ENCODE measurements around the gene CBFB. TPM values are rescaled to one million over a fixed set of nuclear protein-coding genes. Genes with fewer than 3 reads are reported as not detected.

CBFB gene
- total RNA-seq, 4 donors from 2014 or later, result 38.9 to 105 (median 96.5) TPM

DNA sequence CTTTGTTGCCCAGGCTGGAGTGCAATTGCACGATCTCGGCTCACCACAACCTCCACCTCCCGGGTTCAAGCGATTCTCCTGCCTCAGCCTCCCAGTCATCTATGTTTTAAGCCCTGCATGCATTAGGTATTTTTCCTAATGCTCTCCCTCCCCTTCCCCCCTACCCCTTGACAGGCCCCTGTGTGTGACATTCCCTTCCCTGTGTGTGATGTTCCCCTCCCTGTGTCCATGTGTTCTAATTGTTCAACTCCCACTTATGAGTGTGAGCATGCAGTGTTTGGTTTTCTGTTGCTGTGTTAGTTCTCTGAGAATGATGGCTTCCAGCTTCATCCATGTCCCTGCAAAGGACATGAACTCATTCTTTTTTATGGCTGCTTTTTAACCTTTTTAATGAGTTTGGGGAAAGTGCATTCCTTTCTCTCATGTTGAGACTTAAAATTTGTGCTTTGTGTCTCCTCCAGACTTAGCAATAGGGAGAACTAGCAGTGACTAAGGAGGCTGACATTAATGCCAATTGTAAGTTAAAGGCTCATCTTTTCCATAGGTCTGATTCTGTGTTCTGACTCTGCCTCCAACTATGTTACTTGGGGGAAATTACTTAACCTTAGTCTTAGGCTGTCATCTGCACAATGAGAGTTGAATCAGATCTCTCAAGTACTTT, 63.1 kb downstream of the CBFB start:
- H3K27ac ChIP-seq, result no peak overlapping the region
- ATAC-seq, result no peak
- intact Hi-C loops (cut with DNase I; ENCODE audit: low total_unique reads), result no loop called here

DNA sequence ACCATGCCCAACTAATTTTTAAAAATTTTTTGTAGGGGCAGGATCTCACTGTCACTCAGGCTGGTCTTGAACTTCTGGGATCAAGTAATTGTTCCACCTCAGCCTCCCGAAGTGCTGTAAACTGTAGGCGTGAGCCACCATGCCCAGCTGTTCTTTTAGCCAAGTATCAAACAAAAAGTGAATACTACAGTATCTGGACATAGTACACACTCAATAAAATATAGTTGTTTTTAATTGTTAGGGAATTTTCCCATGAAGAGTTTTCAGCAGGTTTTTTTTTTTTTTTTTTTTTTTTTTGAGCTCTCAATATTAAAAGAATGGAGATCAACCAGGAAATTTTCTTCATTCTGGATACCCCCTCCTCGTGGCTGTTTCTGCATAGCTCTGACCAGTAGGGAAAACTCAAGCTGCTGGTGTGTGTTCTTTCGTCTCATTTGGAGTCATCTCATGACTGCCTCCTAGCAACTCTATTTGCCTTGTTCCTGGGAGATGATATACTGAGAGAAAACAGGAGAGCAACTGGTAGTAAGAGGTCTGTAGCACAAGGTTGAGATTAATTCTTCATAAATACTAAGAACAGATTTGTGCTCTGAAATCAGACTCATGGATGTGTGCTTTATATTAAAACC, 64.3 kb downstream of the CBFB start:
- Histone ChIP-seq H3K4me3 (no peak overlapping the region), H3K27me3 (no peaks in the 10 kb centered on the region), H3K27ac (no peak overlapping the region), H3K4me1 (peaks cover 9 to 21% of the 10 kb centered on the region in 2 donors), H3K9me3 (no peaks in the 10 kb centered on the region), H3K36me3 (peaks cover 0 to 3% of the 10 kb centered on the region in 2 donors)
- no peak for ATAC-seq
- TF ChIP-seq POLR2A (IDR thresholded peaks at IDR 0.05) (no peak), CTCF (IDR thresholded peaks at IDR 0.05 in 4 of 5, conservative IDR thresholded peaks at IDR 0.05 in 1 of 5) (no peak)
- intact Hi-C loops (cut with DNase I; ENCODE audit: low total_unique reads) (no loop called here), in situ Hi-C loops (cut with MboI; ENCODE audit: low sequenced_read_pairs in 4 of 4) (no loop called here)
- DNase-seq, result no peak

More for the DNA sequence above, 63.1 kb downstream of the CBFB start:
- in situ Hi-C loops (cut with MboI; ENCODE audit: low sequenced_read_pairs in 4 of 4), result no loop called here
- no peak for DNase-seq
- H3K9me3 ChIP-seq, result no peaks in the 10 kb centered on the region
- TF ChIP-seq CTCF (IDR thresholded peaks at IDR 0.05 in 4 of 5, conservative IDR thresholded peaks at IDR 0.05 in 1 of 5) (no peak), POLR2A (IDR thresholded peaks at IDR 0.05) (no peak)
- peaks cover 13 to 27% of the 10 kb centered on the region in 2 donors for H3K4me1 ChIP-seq
- no peaks in the 10 kb centered on the region for H3K27me3 ChIP-seq
- no peak overlapping the region for H3K4me3 ChIP-seq
- H3K36me3 ChIP-seq, result peaks cover 0 to 3% of the 10 kb centered on the region in 2 donors

DNA sequence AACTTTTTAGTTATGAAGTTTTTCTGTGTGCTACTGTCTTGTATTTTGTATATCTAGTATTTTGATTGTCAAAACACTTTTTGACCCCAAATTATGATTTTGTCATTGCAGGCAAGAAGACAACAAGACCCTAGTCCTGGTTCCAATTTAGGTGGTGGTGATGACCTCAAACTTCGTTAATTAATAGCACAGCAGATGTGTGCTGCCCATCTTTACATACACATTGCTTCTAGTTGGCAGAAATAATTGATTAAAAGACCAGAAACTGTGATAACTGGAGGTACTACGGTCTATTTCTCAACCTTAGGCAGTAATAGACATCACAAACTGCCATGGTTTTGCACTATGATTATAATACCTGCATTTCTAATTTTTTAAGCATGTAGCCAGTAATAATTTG, 69.7 kb downstream of the CBFB start:
- TF ChIP-seq POLR2A (IDR thresholded peaks at IDR 0.05), result no peak
- no peak for TF ChIP-seq CTCF (IDR thresholded peaks at IDR 0.05 in 4 of 5, conservative IDR thresholded peaks at IDR 0.05 in 1 of 5)
- Histone ChIP-seq H3K36me3 (peaks cover 0 to 8% of the 10 kb centered on the region in 2 donors), H3K27me3 (no peaks in the 10 kb centered on the region), H3K27ac (no peak overlapping the region), H3K9me3 (no peaks in the 10 kb centered on the region), H3K4me3 (no peak overlapping the region), H3K4me1 (peaks cover 6 to 9% of the 10 kb centered on the region in 2 donors)
- DNase-seq, result no peak
- intact Hi-C loops (cut with DNase I; ENCODE audit: low total_unique reads) (no loop called here), in situ Hi-C loops (cut with MboI; ENCODE audit: low sequenced_read_pairs in 4 of 4) (no loop called here)
- ATAC-seq, result no peak

DNA sequence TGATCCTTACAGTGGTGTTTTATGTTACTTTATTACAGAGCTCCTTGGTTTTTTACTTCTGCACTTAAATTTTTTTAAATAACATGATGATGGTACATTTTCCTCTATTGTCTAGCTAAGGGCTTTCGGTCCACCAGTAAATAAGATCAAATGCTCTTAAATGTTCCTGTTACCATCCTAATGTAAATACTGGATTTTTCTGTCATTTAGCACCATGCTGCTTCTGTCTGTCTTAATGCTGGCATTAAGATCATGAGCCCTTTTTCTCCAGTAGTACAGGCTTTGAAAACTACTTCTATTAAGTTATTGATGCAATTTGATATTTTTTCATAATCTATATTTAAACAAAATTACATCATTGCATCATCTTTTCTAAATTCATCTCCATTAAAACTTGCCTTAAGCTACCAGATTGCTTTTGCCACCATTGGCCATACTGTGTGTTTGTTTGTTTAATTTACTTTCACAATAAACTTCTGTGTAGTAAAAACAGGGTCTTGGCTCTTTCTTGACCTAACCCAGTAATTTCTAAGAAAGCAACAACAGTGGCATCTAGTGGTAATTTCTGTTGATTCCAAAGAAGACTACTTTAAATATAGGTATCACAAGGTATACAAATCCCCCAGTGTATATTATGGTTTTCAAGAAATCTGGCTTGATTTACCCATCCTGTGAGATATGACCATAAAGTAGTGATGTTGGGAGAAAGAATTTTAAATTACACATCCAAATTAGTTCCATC, 71.8 kb downstream of the CBFB start:
- TF ChIP-seq POLR2A (IDR thresholded peaks at IDR 0.05) (no peak), CTCF (IDR thresholded peaks at IDR 0.05 in 4 of 5, conservative IDR thresholded peaks at IDR 0.05 in 1 of 5) (peak in 3 of 5 experiments; percentile 21 to 39 (median 35))
- ATAC-seq (no peak), DNase-seq (no peak)
- peaks cover 0 to 8% of the 10 kb centered on the region in 2 donors for H3K36me3 ChIP-seq
- intact Hi-C loops (cut with DNase I; ENCODE audit: low total_unique reads), result loop anchor here (2.0 to 5.0 kb wide), 2 partner anchors 83 to 124 kb away; no protein-coding TSS in a partner anchor
- H3K4me3 ChIP-seq, result no peak overlapping the region
- H3K27ac ChIP-seq, result no peak overlapping the region
- H3K4me1 ChIP-seq, result peaks cover 9 to 17% of the 10 kb centered on the region in 2 donors
- no peaks in the 10 kb centered on the region for H3K9me3 ChIP-seq
- no peaks in the 10 kb centered on the region for H3K27me3 ChIP-seq
- in situ Hi-C loops (cut with MboI; ENCODE audit: low sequenced_read_pairs in 4 of 4), result no loop called here
